ENCODE measurements around the gene MFGE8. TPM values are rescaled to one million over a fixed set of nuclear protein-coding genes. Genes with fewer than 3 reads are reported as not detected.

MFGE8 gene
- polyA plus RNA-seq, 1 experiment = 1,967 TPM

GRCh38 chr15:88877415-88877814 is 35.8 kb downstream of the MFGE8 start:
- Histone ChIP-seq H3K27me3 (ENCODE audit: control insufficient read depth, insufficient read depth, low read length) (no peaks in the 10 kb centered on the region), H3K36me3 (ENCODE audit: control insufficient read depth, insufficient read depth, low read length) (peaks cover 8% of the 10 kb centered on the region), H3K4me3 (ENCODE audit: low read depth, low read length) (no peak overlapping the region)
- TF ChIP-seq CTCF (IDR thresholded peaks at IDR 0.05; ENCODE audit: insufficient read depth, low read depth, low read length) = no peak
- ChIA-PET CTCF (interaction anchor here (1.4 to 3.1 kb wide), 6 partner anchors 8 to 300 kb away, joined by 3 to 27 read pairs (median 10); no protein-coding TSS in a partner anchor), POLR2A (no interaction called here)
- no peak for DNase-seq (ENCODE audit: low read depth)

GRCh38 chr15:88876573-88876972 is 36.6 kb downstream of the MFGE8 start:
- Histone ChIP-seq H3K4me3 (ENCODE audit: low read depth, low read length) (no peak overlapping the region), H3K27me3 (ENCODE audit: control insufficient read depth, insufficient read depth, low read length) (peaks cover 1% of the 10 kb centered on the region; the same call in 1 of the 2 replicates), H3K36me3 (ENCODE audit: control insufficient read depth, insufficient read depth, low read length) (peaks cover 8% of the 10 kb centered on the region)
- no peak for TF ChIP-seq CTCF (IDR thresholded peaks at IDR 0.05; ENCODE audit: insufficient read depth, low read depth, low read length)
- DNase-seq (ENCODE audit: low read depth) = no peak
- ChIA-PET CTCF (interaction anchor here (0.9 kb wide), 1 partner anchor 159 kb away, joined by 3 read pairs; no protein-coding TSS in a partner anchor), POLR2A (interaction anchor here (0.6 kb wide), 1 partner anchor 252 kb away, joined by 20 read pairs; no protein-coding TSS in a partner anchor)

- CTCF ChIA-PET = interaction anchor here (1.6 kb wide), 1 partner anchor 30 kb away, joined by 3 read pairs; no protein-coding TSS in a partner anchor
- no peak for DNase-seq (ENCODE audit: low read depth)
- POLR2A ChIA-PET = no interaction called here
- TF ChIP-seq CTCF (IDR thresholded peaks at IDR 0.05; ENCODE audit: insufficient read depth, low read depth, low read length) = no peak
- Histone ChIP-seq H3K4me3 (ENCODE audit: low read depth, low read length) (no peak overlapping the region), H3K36me3 (ENCODE audit: control insufficient read depth, insufficient read depth, low read length) (peaks cover 8% of the 10 kb centered on the region), H3K27me3 (ENCODE audit: control insufficient read depth, insufficient read depth, low read length) (peaks cover 1% of the 10 kb centered on the region)
Measured at GRCh38 chr15:88874684-88875083, 38.5 kb downstream of the MFGE8 start.

GRCh38 chr15:88874275-88874674 is 38.9 kb downstream of the MFGE8 start:
- CTCF ChIA-PET = no interaction called here

GRCh38 chr15:88873786-88874185 is 39.4 kb downstream of the MFGE8 start:
- H3K27me3 ChIP-seq (ENCODE audit: control insufficient read depth, insufficient read depth, low read length) = peaks cover 3% of the 10 kb centered on the region
- CTCF ChIA-PET = no interaction called here
- DNase-seq (ENCODE audit: low read depth) = no peak
- no peak for TF ChIP-seq CTCF (IDR thresholded peaks at IDR 0.05; ENCODE audit: insufficient read depth, low read depth, low read length)
- POLR2A ChIA-PET = no interaction called here
- H3K4me3 ChIP-seq (ENCODE audit: low read depth, low read length) = no peak overlapping the region
- peaks cover 5% of the 10 kb centered on the region for H3K36me3 ChIP-seq (ENCODE audit: control insufficient read depth, insufficient read depth, low read length)

More at GRCh38 chr15:88874275-88874674, 38.9 kb downstream of the MFGE8 start:
- no peak for DNase-seq (ENCODE audit: low read depth)
- TF ChIP-seq CTCF (IDR thresholded peaks at IDR 0.05; ENCODE audit: insufficient read depth, low read depth, low read length) = no peak
- Histone ChIP-seq H3K36me3 (ENCODE audit: control insufficient read depth, insufficient read depth, low read length) (peaks cover 8% of the 10 kb centered on the region), H3K4me3 (ENCODE audit: low read depth, low read length) (no peak overlapping the region), H3K27me3 (ENCODE audit: control insufficient read depth, insufficient read depth, low read length) (peaks cover 3% of the 10 kb centered on the region)
- POLR2A ChIA-PET = no interaction called here

Measured in BJ (cell line).